A549 (cell line): ENCODE data around the gene ESYT2.

Experiments used
- CEBPB ChIP-seq, 2 experiments: fragments of >200 bp in 1 of 2; sonication (Bioruptor Twin) in 1 of 2; formaldehyde crosslinking in 1 of 2; IDR thresholded peaks; 2 replicates each; pipeline ENCODE4 v1.6.1; 2012 to 2016
- CHD2 ChIP-seq: fragments of 150-350 bp; IDR thresholded peaks from 2 replicates; pipeline ENCODE4 v1.6.1; 2014; ENCODE audit warnings: low read length; ENCODE audit not compliant: partially characterized antibody
- CTCF ChIP-seq: fragments of >200 bp; sonication (Bioruptor Twin); formaldehyde crosslinking; IDR thresholded peaks from 3 replicates; pipeline ENCODE4 v1.5.1; 2016
- MAFK ChIP-seq: fragments of 450-650 bp; IDR thresholded peaks from 2 replicates; pipeline ENCODE4 v1.6.1; 2014; ENCODE audit not compliant: partially characterized antibody
- MAX ChIP-seq: IDR thresholded peaks from 2 replicates; pipeline ENCODE4 v1.6.1; 2012
- MYC ChIP-seq: IDR thresholded peaks from 2 replicates; pipeline ENCODE4 v1.6.1; 2012; ENCODE audit warnings: mild to moderate bottlenecking, inconsistent platforms, low read length, improper control_type of control experiment, borderline replicate concordance
- NPAS2 ChIP-seq: fragments of 250-450 bp; sonication (Bioruptor Pico); IDR thresholded peaks from 2 replicates; pipeline ENCODE4 v1.8.0; 2022; ENCODE audit warnings: mild to moderate bottlenecking, moderate library complexity, borderline replicate concordance
- POLR2A ChIP-seq: IDR thresholded peaks from 2 replicates; pipeline ENCODE4 v1.6.1; 2012; ENCODE audit warnings: mild to moderate bottlenecking, low read length
- RFX5 ChIP-seq: fragments of 450-650 bp; IDR thresholded peaks from 2 replicates; pipeline ENCODE4 v1.7.1; 2014; ENCODE audit warnings: antibody characterized with exemption, mild to moderate bottlenecking, moderate library complexity
- SREBF2 ChIP-seq: fragments of 450-650 bp; IDR thresholded peaks from 2 replicates; pipeline ENCODE4 v1.6.1; 2014; ENCODE audit warnings: mild to moderate bottlenecking, moderate library complexity
- TF ChIP-seq, protein P1 (sequence below): fragments of 250-450 bp; sonication (Bioruptor Pico); IDR thresholded peaks from 2 replicates; pipeline ENCODE4 v1.5.0; 2021; ENCODE audit warnings: mild to moderate bottlenecking, moderate library complexity, borderline replicate concordance
- TF ChIP-seq, protein P2 (sequence below): fragments of 200-600 bp; sonication (generic); IDR thresholded peaks from 2 replicates; pipeline ENCODE4 v1.6.1; 2016; ENCODE audit warnings: antibody characterized with exemption, mild to moderate bottlenecking, moderate library complexity

DNA sequence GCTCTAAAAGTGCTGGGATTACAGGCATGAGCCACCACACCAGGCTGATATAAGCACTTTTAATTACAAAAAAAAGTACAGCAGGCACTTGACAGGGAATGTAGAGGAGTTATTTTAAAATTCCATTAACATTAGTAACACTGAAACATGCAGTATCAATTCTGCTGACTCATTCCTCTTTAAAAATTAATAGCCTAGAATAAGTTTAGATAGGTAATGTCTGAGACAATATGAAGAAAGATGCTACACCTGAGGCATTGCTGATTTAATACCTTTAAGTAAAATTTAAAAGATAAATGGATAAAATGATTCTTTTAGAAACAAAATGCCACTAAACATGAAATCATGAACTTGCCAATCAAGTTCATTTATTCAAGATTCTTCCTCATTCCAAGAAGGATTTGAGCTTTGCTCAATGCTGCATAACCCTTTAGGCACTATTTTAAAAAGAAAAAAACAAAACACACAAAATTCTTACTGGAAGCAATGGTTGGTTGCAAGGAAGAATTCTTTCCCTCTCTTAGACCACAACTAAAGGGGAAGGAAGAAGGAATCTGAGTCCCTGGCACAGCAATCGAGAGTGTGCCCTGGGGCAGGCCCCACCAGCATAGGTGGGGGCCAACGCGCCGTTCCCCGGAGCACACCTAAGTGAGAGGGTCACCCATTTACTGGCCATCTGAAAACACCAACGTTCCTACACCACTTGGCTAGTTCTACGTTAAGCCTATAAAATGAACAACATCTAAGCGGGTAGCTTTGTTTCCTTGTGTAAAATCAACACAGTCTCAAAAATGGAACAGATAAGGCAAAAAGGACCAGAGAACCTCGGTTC lies 26.6 kb downstream of the ESYT2 start:
- no peak for TF ChIP-seq CTCF
- TF ChIP-seq NPAS2 (CRISPR knock-in tag) = no peak
- TF ChIP-seq CHD2 = no peak
- TF ChIP-seq MAX = no peak; the same call in 1 of the 2 replicates
- TF ChIP-seq CEBPB (IDR thresholded peaks at IDR 0.05) = no peak
- no peak for TF ChIP-seq SREBF2
- no peak for TF ChIP-seq POLR2A
- TF ChIP-seq, protein P1, sequence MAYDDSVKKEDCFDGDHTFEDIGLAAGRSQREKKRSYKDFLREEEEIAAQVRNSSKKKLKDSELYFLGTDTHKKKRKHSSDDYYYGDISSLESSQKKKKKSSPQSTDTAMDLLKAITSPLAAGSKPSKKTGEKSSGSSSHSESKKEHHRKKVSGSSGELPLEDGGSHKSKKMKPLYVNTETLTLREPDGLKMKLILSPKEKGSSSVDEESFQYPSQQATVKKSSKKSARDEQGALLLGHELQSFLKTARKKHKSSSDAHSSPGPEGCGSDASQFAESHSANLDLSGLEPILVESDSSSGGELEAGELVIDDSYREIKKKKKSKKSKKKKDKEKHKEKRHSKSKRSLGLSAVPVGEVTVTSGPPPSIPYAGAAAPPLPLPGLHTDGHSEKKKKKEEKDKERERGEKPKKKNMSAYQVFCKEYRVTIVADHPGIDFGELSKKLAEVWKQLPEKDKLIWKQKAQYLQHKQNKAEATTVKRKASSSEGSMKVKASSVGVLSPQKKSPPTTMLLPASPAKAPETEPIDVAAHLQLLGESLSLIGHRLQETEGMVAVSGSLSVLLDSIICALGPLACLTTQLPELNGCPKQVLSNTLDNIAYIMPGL = no peak
- TF ChIP-seq RFX5 = no peak
- TF ChIP-seq, protein P2, sequence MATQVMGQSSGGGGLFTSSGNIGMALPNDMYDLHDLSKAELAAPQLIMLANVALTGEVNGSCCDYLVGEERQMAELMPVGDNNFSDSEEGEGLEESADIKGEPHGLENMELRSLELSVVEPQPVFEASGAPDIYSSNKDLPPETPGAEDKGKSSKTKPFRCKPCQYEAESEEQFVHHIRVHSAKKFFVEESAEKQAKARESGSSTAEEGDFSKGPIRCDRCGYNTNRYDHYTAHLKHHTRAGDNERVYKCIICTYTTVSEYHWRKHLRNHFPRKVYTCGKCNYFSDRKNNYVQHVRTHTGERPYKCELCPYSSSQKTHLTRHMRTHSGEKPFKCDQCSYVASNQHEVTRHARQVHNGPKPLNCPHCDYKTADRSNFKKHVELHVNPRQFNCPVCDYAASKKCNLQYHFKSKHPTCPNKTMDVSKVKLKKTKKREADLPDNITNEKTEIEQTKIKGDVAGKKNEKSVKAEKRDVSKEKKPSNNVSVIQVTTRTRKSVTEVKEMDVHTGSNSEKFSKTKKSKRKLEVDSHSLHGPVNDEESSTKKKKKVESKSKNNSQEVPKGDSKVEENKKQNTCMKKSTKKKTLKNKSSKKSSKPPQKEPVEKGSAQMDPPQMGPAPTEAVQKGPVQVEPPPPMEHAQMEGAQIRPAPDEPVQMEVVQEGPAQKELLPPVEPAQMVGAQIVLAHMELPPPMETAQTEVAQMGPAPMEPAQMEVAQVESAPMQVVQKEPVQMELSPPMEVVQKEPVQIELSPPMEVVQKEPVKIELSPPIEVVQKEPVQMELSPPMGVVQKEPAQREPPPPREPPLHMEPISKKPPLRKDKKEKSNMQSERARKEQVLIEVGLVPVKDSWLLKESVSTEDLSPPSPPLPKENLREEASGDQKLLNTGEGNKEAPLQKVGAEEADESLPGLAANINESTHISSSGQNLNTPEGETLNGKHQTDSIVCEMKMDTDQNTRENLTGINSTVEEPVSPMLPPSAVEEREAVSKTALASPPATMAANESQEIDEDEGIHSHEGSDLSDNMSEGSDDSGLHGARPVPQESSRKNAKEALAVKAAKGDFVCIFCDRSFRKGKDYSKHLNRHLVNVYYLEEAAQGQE = no peak
- TF ChIP-seq MYC = no peak
- TF ChIP-seq MAFK = peak; percentile 100
